Psoas muscle (tissue), 8 donors: ENCODE data around the gene RANBP17. TPM values are rescaled to one million over a fixed set of nuclear protein-coding genes. Genes with fewer than 3 reads are reported as not detected.
"Not testable (repeated sequence)": the region's sequence is repeated elsewhere in the genome, so short reads cannot be mapped to it uniquely, and the experiment has no call there.

Experiments used
- ATAC-seq, 4 donors: fragments of 200-7000 bp; cut with Tn5 transposase; one replicate each; pipeline ENCODE4 v1.9.1; 2020; ENCODE audit warnings: moderate library complexity in 3 of 4, mild to moderate bottlenecking in 2 of 4
- DNase-seq, 2 donors: peaks; one replicate each; pipeline ENCODE4 v3.0.0-alpha.2; 2020
- H3K27ac ChIP-seq: fragments of 200-600 bp; one replicate; pipeline ENCODE4 v1.8.0; 2022
- H3K27me3 ChIP-seq, 3 donors: fragments of 200-600 bp in 1 of 3; one replicate each; pipeline versions ENCODE4 v1.6.1 to v1.8.0; 2013 to 2022; ENCODE audit warnings: low read length in 2 of 3, mild to moderate bottlenecking in 2 of 3, moderate library complexity in 1 of 3; ENCODE audit not compliant: insufficient read depth in 3 of 3
- H3K36me3 ChIP-seq, 2 donors: fragments of 200-600 bp in 1 of 2; one replicate each; pipeline versions ENCODE4 v1.6.1 to v1.8.0; 2013 to 2022; ENCODE audit warnings: low read depth in 1 of 2, mild to moderate bottlenecking in 1 of 2, moderate library complexity in 1 of 2; ENCODE audit not compliant: insufficient read depth in 1 of 2
- H3K4me1 ChIP-seq: fragments of 200-600 bp; one replicate; pipeline ENCODE4 v1.8.0; 2022
- H3K4me3 ChIP-seq: fragments of 200-600 bp; one replicate; pipeline ENCODE4 v1.8.0; 2022; ENCODE audit warnings: mild to moderate bottlenecking
- H3K9me3 ChIP-seq: fragments of 200-600 bp; one replicate; pipeline ENCODE4 v1.8.0; 2022
- WGBS, 3 donors: extraction: QIAGEN DNeasy Blood & Tissue Kit; methylation state at CpG; one replicate each; pipeline versions ENCODE4 v1.1.6 to v1.1.7; 2013; 5-methylcytosine and 5-hydroxymethylcytosine counted together
- intact Hi-C, 2 donors: fragments of 100-400 bp; cut with DNase I; formaldehyde crosslinking; loops; one replicate each; pipeline versions ENCODE4 v1.11.0 to v1.14.2; 2022
- polyA plus RNA-seq, 3 donors: library from polyadenylated mRNA; stranded (reverse); fragments of 200-250 nt; gene quantifications; one replicate each; pipeline ENCODE4 v1.2.3, GENCODE V29; 2013
- total RNA-seq, 4 donors: library from RNA; stranded (reverse); fragmentation: NEBNext Ultra II Directional in 2 of 4; extraction: Animal tissue kit (Norgen Biotek cat#: 25700) in 2 of 4; gene quantifications; one replicate each; pipeline versions ENCODE4 v1.2.1 to v1.2.4, GENCODE V29; 2021 to 2023
- TF ChIP-seq, protein P1 (sequence below): fragments of 200-600 bp; IDR thresholded peaks from one replicate; pipeline ENCODE4 v1.8.0; 2022; ENCODE audit warnings: antibody characterized with exemption
- donor health status: healthy with polysubstance abuse.
- donor health status: DM: no; HTN: no; CAD: no; lungs with moderate emphysema.
- donor health status: Bipolar disorder and iron deficiency.
- donor health status: healthy.
- donor health status: DM: yes; HTN: yes; CAD: no.
- donor health status: DM: no; HTN: no; CAD: no.
- donor health status: DM: no; HTN: no; CAD: no.
- donor health status: DM: yes; HTN: yes; CAD: no.

Gene RANBP17
- total and polyA plus RNA-seq, 7 donors, result 0.03 to 3.2 (median 1.0) TPM

DNA sequence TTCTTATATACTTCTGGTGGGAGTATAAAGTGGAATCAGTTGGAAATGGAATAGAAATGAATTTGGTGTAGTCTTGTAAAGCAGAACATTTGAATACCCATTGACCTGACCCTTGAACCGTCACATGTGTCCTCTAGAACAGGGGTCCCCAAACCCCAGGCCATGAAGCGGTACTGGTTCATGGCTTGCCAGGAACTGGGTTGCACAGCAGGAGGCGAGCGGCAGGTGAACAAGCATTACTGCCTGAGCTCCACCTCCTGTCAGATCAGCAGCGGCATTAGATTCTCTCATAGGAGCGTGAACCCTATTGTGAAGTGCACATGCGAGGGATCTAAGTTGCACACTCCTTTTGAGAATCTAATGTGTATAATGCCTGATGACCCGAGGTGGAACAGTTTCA lies 80.0 kb downstream of the RANBP17 start:
- Histone ChIP-seq H3K36me3 (no peaks in the 10 kb centered on the region), H3K27me3 (no peaks in the 10 kb centered on the region), H3K4me3 (no peak overlapping the region), H3K9me3 (no peaks in the 10 kb centered on the region), H3K4me1 (no peaks in the 10 kb centered on the region), H3K27ac (no peak overlapping the region)
- intact Hi-C loops, result no loop called here
- TF ChIP-seq, protein P1, sequence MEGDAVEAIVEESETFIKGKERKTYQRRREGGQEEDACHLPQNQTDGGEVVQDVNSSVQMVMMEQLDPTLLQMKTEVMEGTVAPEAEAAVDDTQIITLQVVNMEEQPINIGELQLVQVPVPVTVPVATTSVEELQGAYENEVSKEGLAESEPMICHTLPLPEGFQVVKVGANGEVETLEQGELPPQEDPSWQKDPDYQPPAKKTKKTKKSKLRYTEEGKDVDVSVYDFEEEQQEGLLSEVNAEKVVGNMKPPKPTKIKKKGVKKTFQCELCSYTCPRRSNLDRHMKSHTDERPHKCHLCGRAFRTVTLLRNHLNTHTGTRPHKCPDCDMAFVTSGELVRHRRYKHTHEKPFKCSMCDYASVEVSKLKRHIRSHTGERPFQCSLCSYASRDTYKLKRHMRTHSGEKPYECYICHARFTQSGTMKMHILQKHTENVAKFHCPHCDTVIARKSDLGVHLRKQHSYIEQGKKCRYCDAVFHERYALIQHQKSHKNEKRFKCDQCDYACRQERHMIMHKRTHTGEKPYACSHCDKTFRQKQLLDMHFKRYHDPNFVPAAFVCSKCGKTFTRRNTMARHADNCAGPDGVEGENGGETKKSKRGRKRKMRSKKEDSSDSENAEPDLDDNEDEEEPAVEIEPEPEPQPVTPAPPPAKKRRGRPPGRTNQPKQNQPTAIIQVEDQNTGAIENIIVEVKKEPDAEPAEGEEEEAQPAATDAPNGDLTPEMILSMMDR, result no peak
- WGBS, 3 donors, result 93 to 96% (median 95%) methylated on average over 8 of the region's 8 CpGs
- no peak for DNase-seq
- ATAC-seq, result no peak

GRCh38 chr5:170945275-170945674 lies 83.5 kb downstream of the RANBP17 start:
- ATAC-seq (no peak), DNase-seq (no peak)
- H3K4me3 ChIP-seq, result no peak overlapping the region
- no peak overlapping the region for H3K27ac ChIP-seq
- H3K27me3 ChIP-seq, result no peaks in the 10 kb centered on the region
- no peaks in the 10 kb centered on the region for H3K36me3 ChIP-seq
- 75 to 88% (median 88%) methylated on average over 3 of the region's 3 CpGs for WGBS, 3 donors
- TF ChIP-seq, protein P1, result no peak
- no peaks in the 10 kb centered on the region for H3K4me1 ChIP-seq
- intact Hi-C loops, result no loop called here
- no peaks in the 10 kb centered on the region for H3K9me3 ChIP-seq

DNA sequence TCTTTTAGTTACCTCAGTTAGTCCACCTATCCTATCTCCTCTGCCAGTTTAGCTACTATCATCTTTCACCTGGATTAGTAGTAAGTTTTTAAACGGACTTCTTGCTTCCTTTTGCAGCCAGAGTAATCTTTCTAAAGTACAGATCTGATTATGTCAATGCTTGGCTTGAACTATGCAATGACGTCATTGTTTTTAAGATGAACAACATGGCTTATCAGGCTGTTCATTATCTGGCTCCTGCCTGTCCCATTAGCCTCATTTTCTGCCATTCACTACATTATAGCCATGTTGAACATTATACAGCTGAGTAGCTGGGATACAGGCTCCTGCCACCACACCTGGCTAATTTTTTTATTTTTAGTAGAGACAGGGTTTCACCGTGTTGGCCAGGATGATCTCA lies 98.7 kb downstream of the RANBP17 start:
- no peak for DNase-seq
- TF ChIP-seq, protein P1, result no peak
- Histone ChIP-seq H3K4me3 (no peak overlapping the region), H3K9me3 (no peaks in the 10 kb centered on the region), H3K27me3 (no peaks in the 10 kb centered on the region), H3K27ac (no peak overlapping the region), H3K4me1 (no peaks in the 10 kb centered on the region), H3K36me3 (no peaks in the 10 kb centered on the region)
- WGBS, 3 donors, result 37 to 42% (median 42%) methylated on average over 3 of the region's 3 CpGs
- intact Hi-C loops, result no loop called here
- ATAC-seq, result no peak

GRCh38 chr5:170963521-170963920 lies 101.7 kb downstream of the RANBP17 start:
- 67 to 79% (median 68%) methylated on average over 5 of the region's 5 CpGs for WGBS, 3 donors
- intact Hi-C loops, result no loop called here

DNA sequence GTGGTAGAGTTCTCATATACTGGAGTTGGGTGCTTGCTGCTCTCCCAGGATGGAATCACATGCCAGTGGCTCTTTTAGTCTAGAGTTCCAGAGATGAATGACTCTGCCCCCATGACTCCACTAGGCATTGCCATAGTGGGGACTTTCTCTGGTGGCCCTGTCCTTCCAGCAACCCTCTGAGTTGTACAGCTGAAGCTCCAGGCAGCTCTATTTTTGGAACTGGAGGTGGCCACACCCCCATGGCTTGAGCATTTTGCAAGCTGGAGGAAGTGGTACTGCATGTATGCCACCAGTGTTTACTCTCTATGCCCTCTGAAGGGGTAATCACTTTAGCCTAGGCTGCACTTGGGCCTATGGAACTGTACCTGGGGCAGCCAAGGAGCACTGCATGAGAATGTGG lies 112.6 kb downstream of the RANBP17 start:
- Histone ChIP-seq H3K27me3 (no peaks in the 10 kb centered on the region), H3K36me3 (no peaks in the 10 kb centered on the region), H3K27ac (no peak overlapping the region), H3K9me3 (no peaks in the 10 kb centered on the region), H3K4me1 (no peaks in the 10 kb centered on the region), H3K4me3 (no peak overlapping the region)
- intact Hi-C loops, result no loop called here
- TF ChIP-seq, protein P1, result no peak
- ATAC-seq (no peak), DNase-seq (no peak)

More at GRCh38 chr5:170963521-170963920, 101.7 kb downstream of the RANBP17 start:
- TF ChIP-seq, protein P1, result no peak
- no peaks in the 10 kb centered on the region for H3K9me3 ChIP-seq
- DNase-seq, result no peak
- ATAC-seq, result no peak
- H3K4me1 ChIP-seq, result no peaks in the 10 kb centered on the region
- no peak overlapping the region for H3K27ac ChIP-seq
- H3K36me3 ChIP-seq, result no peaks in the 10 kb centered on the region
- no peak overlapping the region for H3K4me3 ChIP-seq
- no peaks in the 10 kb centered on the region for H3K27me3 ChIP-seq

- intact Hi-C loops, H3K4me3 ChIP-seq, H3K4me1 ChIP-seq, DNase-seq, ATAC-seq, H3K27ac ChIP-seq, H3K9me3 ChIP-seq, H3K27me3 ChIP-seq, H3K36me3 ChIP-seq: not testable (repeated sequence)
- WGBS, 3 donors, result 97 to 100% (median 99%) methylated on average over 2 of the region's 2 CpGs
Observed at GRCh38 chr5:170980261-170980660, 118.4 kb downstream of the RANBP17 start.
